ENCODE measurements around the gene ZNF90. TPM values are rescaled to one million over a fixed set of nuclear protein-coding genes. Genes with fewer than 3 reads are reported as not detected.

The ZNF90 gene
- total and polyA plus RNA-seq, 10 of the 15 experiments (the other 5 are each of a cell fraction or from before 2014, with no cell fraction given): 0.06 to 1.3 (median 0.18) TPM; not detected in 1

- Histone ChIP-seq H3K4me2 (ENCODE audit: control insufficient read depth, insufficient read depth) (no peak overlapping the region), H3K4me3 (no peak overlapping the region), H3K79me2 (ENCODE audit: control insufficient read depth, insufficient read depth, low read length) (no peaks in the 10 kb centered on the region), H3K9me3 (replicated peaks; ENCODE audit: control insufficient read depth, insufficient read depth, low read length) (no peaks in the 10 kb centered on the region; the same call in 1 of the 3 replicates), H3K9ac (ENCODE audit: control insufficient read depth, insufficient read depth, low read length) (no peak overlapping the region), H3K27ac (ENCODE audit: control insufficient read depth, insufficient read depth) (no peak overlapping the region), H4K20me1 (ENCODE audit: control insufficient read depth, insufficient read depth) (no peaks in the 10 kb centered on the region), H3K27me3 (replicated peaks in 1 of 2; ENCODE audit: control insufficient read depth in 2 of 2, insufficient read depth in 2 of 2, low read length in 1 of 2) (no peaks in the 10 kb centered on the region), H3K36me3 (ENCODE audit: control insufficient read depth in 2 of 2, insufficient read depth in 2 of 2, low read length in 1 of 2) (no peaks in the 10 kb centered on the region), H2AFZ (ENCODE audit: control insufficient read depth, low read depth, low read length) (no peak overlapping the region), H3K4me1 (ENCODE audit: control insufficient read depth, insufficient read depth, low read length) (no peaks in the 10 kb centered on the region)
- POLR2A ChIA-PET: no interaction called here
- no peak for DNase-seq (ENCODE audit: low read depth, low spot score)
- no peak for FAIRE-seq
- SMC1A ChIA-PET (ENCODE audit: uncharacterized antibody, unreplicated experiment): no interaction called here
- in situ Hi-C loops (cut with MboI): no loop called here
- BruUV-seq (replicated peaks): no TSS peak
- 14% methylated on average over 3 of the region's 3 CpGs for WGBS (ENCODE audit: insufficient coverage, insufficient replicate concordance, low lambda C conversion rate, missing lambda C conversion rate)
- intact Hi-C loops (cut with micrococcal nuclease; ENCODE audit: unreplicated experiment): no loop called here
- no peak for ATAC-seq
- CTCF ChIA-PET: no interaction called here
- RAD21 ChIA-PET (ENCODE audit: unreplicated experiment): no interaction called here
- TF ChIP-seq RUNX3 (IDR thresholded peaks at IDR 0.05; ENCODE audit: low read length) (no peak), IRF4 (IDR thresholded peaks at IDR 0.05; ENCODE audit: low read depth, low read length) (no peak), IKZF2 (IDR thresholded peaks at IDR 0.05) (no peak), POLR2AphosphoS2 (IDR thresholded peaks at IDR 0.05; ENCODE audit: low read depth, low read length) (no peak), BMI1 (IDR thresholded peaks at IDR 0.05; ENCODE audit: borderline replicate concordance) (no peak), RELA (IDR thresholded peaks at IDR 0.05; ENCODE audit: borderline replicate concordance, partially characterized antibody) (no peak), ASH2L (IDR thresholded peaks at IDR 0.05; ENCODE audit: borderline replicate concordance, low read depth) (no peak), POLR2AphosphoS5 (IDR thresholded peaks at IDR 0.05; ENCODE audit: low read length) (no peak), TAF1 (IDR thresholded peaks at IDR 0.05; ENCODE audit: borderline replicate concordance, low read depth, low read length) (no peak), NR2C2 (IDR thresholded peaks at IDR 0.05; ENCODE audit: borderline replicate concordance, control insufficient read depth, insufficient read length, low read depth) (no peak), PML (IDR thresholded peaks at IDR 0.05; ENCODE audit: low read length) (no peak), SUZ12 (IDR thresholded peaks at IDR 0.05; ENCODE audit: unreplicated experiment) (no peak), SMAD1 (IDR thresholded peaks at IDR 0.05; ENCODE audit: low read depth, partially characterized antibody) (no peak), RAD21 (IDR thresholded peaks at IDR 0.05; ENCODE audit: insufficient read depth, low read depth, low read length) (no peak), BCLAF1 (IDR thresholded peaks at IDR 0.05) (no peak), ZNF24 (IDR thresholded peaks at IDR 0.05) (no peak), PBX3 (IDR thresholded peaks at IDR 0.05; ENCODE audit: insufficient replicate concordance, low read depth, low read length) (no peak), WRNIP1 (IDR thresholded peaks at IDR 0.05; ENCODE audit: borderline replicate concordance, low read depth, low read length) (no peak)
- TF ChIP-seq, protein P1, sequence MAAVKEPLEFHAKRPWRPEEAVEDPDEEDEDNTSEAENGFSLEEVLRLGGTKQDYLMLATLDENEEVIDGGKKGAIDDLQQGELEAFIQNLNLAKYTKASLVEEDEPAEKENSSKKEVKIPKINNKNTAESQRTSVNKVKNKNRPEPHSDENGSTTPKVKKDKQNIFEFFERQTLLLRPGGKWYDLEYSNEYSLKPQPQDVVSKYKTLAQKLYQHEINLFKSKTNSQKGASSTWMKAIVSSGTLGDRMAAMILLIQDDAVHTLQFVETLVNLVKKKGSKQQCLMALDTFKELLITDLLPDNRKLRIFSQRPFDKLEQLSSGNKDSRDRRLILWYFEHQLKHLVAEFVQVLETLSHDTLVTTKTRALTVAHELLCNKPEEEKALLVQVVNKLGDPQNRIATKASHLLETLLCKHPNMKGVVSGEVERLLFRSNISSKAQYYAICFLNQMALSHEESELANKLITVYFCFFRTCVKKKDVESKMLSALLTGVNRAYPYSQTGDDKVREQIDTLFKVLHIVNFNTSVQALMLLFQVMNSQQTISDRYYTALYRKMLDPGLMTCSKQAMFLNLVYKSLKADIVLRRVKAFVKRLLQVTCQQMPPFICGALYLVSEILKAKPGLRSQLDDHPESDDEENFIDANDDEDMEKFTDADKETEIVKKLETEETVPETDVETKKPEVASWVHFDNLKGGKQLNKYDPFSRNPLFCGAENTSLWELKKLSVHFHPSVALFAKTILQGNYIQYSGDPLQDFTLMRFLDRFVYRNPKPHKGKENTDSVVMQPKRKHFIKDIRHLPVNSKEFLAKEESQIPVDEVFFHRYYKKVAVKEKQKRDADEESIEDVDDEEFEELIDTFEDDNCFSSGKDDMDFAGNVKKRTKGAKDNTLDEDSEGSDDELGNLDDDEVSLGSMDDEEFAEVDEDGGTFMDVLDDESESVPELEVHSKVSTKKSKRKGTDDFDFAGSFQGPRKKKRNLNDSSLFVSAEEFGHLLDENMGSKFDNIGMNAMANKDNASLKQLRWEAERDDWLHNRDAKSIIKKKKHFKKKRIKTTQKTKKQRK (IDR thresholded peaks at IDR 0.05; ENCODE audit: low read depth, low read length): no peak
Measured at GRCh38 chr19:20162821-20163220, 85.0 kb downstream of the ZNF90 start.

Measured in GM12878 (cell line).